Retina (tissue), 1 donor: ENCODE measurements around the gene DENND5B.
"Not testable (repeated sequence)": the region's sequence is repeated elsewhere in the genome, so short reads cannot be mapped to it uniquely, and the experiment has no call there.

Source experiments
- DNase-seq: peaks from one replicate; pipeline ENCODE4 v3.0.0-alpha.2; 2016

The DENND5B gene

GRCh38 chr12:31590642-31591379 lies at the start of gene DENND5B:
DENND5B (minus strand) TSS chr12:31591136; CDS start chr12:31590832, 304 bp downstream.
- peak; percentile 88 for DNase-seq

GRCh38 chr12:31634620-31635019 lies 43.7 kb upstream of the DENND5B start:
- DNase-seq, result no peak

- DNase-seq, result no peak
Measured at GRCh38 chr12:31633464-31633863, 42.5 kb upstream of the DENND5B start.

- DNase-seq, result no peak
Measured at GRCh38 chr12:31631809-31632208, 40.9 kb upstream of the DENND5B start.

GRCh38 chr12:31631023-31631724 lies 40.2 kb upstream of the DENND5B start:
- DNase-seq, result no peak

DNA sequence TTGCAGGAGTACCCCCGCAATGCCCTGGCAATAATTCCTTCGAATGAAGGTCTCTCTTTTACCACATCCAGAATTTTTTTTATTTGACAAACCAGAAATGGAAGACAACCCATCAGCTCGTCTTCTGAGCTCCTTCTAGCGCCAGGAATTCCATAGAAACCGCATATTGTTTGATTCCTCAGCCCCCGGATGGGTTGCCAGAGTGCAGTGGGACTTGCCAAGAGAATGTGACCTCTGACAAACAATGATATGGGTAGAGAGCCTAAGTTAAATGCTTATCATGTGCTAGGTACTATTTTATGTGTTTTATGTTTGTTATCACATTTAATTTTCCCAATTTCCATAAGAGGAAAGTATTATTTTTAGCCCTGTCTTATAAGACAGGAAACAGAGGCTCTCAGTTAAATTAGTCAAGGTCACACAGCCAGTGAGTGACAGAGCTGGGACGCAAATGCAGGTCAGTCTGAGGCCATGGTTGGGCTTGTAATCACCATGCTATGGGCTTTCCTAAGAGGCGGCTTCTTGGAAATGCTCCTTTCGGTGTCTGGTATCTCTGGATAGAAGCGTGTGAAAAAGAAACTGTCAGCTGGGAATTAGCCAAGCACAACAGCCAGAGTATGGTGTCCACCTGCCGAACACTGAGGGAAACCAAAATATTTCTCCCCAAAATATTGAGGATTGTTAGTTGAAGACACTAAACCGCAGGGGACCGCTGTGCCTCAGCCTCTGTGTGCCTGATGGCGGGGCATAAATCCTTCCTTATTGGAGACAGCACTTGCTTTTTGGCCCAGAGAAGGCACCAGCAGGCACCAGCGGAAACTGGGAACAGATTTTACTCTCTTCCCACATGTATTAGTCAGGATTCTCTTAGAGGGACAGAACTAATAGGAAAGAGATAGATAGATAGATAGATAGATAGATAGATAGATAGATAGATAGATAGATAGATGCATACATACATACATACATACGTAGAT lies 39.1 kb upstream of the DENND5B start:
- no peak for DNase-seq

DNA sequence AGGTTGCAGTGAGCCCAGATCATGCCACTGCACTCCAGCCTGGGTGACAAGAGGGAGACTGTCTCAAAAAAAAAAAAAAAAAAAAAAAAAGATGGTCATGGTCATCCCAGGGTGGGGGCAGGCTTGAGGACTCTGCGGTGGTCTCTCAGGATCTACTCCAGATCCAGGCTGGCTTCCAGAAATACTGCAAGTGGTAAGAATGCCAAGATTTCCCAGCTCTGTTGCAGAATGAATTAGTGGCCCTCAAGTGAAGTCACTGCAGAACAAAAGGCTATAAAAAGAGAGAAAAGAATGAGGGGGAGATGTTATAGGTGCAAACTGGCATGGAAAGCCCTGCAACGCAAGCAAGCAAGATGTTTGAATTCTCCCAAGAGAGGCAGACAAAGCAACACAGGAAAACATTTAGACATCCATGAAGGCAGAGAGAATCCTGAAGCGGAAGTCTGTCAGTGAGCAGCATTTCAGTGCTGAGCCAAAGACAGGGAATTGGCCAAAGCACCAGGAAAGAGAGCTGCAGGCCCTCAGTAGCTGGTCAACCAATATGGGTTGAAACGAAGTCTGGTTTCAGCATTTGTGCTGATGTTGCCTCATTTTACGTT lies 36.6 kb upstream of the DENND5B start:
- no peak for DNase-seq

DNA sequence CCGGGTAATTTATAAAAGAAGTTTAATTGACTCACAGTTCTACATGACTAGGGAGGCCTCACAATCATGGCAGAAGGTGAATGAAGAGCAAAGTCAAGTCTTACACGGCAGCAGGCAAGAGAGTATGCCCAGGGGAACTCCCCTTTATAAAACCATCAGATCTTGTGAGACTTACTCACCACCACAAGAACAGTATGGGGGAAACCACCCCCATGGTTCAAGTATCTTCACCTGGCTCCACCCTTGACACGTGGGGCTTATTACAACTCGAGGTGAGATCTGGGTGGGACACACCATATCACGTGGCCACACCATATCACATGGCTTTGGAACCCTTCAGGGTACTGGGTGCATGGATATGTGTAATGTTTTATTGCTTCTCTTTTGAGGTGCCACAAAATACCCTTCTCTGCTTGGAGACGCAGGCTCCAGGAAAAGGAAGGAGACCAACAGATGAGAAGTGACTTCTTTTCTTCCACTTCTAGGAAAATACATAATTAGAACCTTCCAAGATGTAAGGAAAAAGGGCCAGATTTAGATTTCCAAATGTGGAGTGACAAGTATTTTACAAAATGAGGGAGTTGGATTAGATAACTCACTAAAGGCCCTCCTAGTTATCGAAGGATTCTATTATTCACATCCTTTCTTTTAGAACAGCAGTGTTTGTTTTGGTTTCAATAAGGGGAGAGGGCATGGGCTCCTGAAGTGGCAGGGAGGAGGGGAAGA lies 35.5 kb upstream of the DENND5B start:
- DNase-seq, result no peak

DNA sequence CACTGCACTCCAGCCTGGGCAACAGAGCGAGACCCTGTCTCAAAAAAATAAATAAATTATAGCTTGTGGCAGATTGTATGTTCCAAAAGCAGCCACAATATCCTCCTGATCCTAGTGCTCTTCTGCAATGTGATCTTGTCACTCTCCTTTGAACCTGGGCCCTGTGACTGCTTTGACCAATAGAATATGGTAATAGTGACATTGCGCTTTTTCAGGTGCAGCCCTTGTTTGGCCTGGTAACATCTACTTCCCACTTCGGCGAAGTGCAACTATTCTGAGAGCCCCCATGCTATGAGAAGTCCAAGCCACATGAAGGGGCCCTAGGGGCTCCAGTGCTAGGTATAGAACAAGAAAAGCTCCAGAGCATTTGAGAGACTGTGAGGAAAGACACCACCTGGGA lies 31.1 kb upstream of the DENND5B start:
- no peak for DNase-seq

GRCh38 chr12:31620311-31620710 lies 29.4 kb upstream of the DENND5B start:
- DNase-seq, result no peak

- no peak for DNase-seq
Measured at GRCh38 chr12:31618228-31619025, 27.5 kb upstream of the DENND5B start.

DNA sequence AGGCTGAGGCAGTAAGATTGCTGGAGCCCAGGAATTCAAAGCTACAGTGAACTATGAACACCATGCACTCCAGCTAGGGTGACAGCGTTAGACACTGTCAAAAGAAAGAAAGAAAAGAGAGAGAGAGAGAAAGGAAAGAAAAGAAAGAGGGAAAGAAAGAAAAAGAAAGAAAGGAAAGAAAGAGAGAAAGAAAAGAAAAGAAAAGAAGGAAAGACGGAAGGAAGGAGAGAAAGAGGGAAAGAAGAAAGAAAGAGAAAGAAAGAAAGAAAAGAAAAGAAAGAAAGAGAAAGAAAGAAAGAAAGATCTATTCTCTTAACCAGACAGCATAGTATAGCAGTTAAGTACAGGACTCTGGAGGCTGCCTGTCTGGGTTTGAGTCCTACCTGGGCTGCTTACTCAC lies 21.9 kb upstream of the DENND5B start:
- no peak for DNase-seq

GRCh38 chr12:31608299-31608698 lies 17.4 kb upstream of the DENND5B start:
- DNase-seq, result not testable (repeated sequence)

DNA sequence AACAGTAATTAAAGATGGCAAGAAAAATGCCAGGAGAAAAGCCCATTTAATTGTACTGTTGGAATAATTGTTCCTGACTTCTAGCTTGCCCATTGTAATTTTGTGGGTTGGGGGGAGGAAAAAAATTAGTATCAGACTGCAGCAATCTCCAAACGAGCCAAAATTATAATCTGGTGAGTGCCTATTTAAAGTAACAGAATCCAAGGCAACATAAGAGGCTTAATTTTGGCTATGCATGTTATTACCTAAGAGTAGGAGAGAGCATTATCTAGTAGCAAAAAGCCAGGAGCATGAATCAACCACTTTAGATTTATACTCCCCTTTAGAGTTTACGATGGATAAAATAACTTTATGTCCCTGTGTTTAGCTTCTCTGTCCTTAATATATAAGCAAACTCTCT lies 14.6 kb upstream of the DENND5B start:
- DNase-seq, result no peak

- DNase-seq, result no peak
Measured at GRCh38 chr12:31603546-31604009, 12.6 kb upstream of the DENND5B start.

- DNase-seq, result no peak
Measured at GRCh38 chr12:31600750-31601149, 9.8 kb upstream of the DENND5B start.

GRCh38 chr12:31600252-31600651 lies 9.3 kb upstream of the DENND5B start:
- no peak for DNase-seq

DNA sequence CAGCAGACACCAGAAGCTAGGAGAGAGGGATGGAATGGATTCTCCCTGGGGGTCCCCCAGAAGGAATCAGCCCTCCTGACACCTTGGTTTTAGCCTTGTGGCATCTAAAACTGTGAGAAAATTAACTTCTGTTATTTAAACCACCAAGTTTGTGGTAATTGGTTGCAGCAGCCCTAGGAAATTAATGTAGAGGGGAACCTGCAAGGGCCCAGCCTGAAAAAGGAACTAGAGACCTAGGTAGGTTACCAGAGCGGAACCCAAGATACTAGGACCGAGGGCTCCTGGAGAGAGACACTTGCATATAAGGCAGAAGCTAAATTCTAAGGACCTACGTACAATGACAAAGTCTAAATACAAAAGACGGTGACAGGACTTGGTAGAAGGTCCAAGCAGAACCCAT lies 8.1 kb upstream of the DENND5B start:
- no peak for DNase-seq

- no peak for DNase-seq
Measured at GRCh38 chr12:31597066-31597465, 6.1 kb upstream of the DENND5B start.

GRCh38 chr12:31594681-31595080 lies 3.7 kb upstream of the DENND5B start:
- DNase-seq, result no peak

DNA sequence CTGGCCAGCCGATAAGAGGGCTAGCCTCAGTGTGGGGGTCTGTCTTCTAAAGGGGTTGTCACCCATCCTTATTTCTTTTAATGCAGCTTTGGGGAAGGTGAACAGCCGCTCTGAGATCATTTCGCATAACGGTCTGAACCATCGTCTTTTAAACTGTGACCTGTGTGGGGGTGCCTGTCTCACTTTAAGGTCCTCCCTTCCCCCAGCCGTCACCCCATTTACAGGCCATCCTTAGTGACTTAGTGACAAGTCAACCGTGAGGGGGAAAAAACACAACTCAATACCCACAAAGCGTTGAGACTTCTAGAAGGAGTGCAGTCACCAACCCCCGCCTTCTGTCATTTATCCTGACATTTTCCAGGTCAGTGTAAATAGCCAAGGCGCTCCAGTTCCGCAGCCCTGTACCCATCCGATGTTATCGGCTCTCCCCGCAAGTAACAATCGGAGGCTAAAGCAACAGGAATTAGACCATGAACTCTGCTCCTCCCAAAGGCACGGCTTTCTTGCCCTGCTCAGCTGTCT lies 505 bp upstream of the DENND5B start:
- DNase-seq, result peak; percentile 89
